ENCODE measurements around the gene CAP2.
"Not testable (repeated sequence)": the region's sequence is repeated elsewhere in the genome, so short reads cannot be mapped to it uniquely, and the experiment has no call there.

CAP2 gene

GRCh38 chr6:17506962-17507361, 113.6 kb downstream of the CAP2 start:
- no peak for DNase-seq

DNA sequence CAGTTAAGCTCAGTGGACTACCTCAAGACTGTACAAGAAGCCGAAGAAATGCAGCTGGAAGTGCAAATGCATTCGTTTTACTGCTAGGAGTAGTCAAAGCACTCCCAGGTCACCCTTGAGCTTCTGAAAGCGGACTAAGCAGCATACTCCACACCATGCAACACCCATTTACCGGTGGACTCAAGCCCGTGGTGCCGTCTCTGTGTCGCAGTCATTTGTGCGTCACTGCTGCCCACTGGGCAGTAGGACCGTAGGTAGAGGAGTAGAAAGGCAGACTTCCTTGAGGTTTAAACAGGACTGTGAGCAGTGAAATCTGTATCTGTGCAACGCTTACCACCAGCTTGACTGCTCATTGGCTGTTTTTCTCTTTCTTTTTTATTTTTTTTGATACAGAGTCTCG, 117.7 kb downstream of the CAP2 start:
- DNase-seq: no peak

DNA sequence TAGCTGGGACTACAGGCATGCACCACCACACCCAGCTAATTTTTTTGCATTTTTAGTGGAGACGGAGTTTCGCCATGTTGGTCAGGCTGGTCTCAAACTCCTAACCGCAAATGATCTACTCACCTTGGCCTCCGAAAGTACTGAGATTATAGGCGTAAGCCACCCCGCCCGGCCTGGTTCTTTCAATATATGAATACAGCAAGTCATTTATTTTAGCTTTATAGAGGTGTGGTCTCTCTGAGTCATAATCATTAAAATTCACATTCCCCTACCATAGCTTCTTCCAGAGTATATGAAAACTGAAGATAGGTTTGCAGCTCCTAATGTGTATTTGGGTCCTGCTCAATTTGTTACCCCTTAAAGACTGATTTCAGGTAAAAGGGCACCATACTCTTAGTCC, 118.2 kb downstream of the CAP2 start:
- no peak for DNase-seq

- DNase-seq: no peak
Measured at GRCh38 chr6:17519120-17519519, 125.7 kb downstream of the CAP2 start.

DNA sequence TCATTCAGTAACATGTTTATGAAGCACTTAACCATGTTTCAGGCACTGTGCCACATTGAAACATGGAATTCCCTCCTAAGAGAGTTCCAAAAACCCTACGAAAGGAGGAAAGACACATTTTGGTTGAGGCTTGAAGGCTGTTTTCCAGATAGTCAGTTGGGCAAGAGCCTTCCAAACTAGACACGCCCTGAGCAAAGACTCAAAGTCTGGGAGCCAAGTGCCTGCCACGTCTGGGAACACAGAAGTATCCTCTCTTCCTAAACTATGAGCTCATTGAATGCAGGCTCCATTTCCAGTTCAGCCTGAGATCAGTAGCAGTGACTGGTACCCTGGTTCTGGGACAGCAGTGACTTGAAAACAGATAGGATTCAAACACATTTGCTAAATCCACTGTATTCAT, 132.2 kb downstream of the CAP2 start:
- DNase-seq: no peak

DNA sequence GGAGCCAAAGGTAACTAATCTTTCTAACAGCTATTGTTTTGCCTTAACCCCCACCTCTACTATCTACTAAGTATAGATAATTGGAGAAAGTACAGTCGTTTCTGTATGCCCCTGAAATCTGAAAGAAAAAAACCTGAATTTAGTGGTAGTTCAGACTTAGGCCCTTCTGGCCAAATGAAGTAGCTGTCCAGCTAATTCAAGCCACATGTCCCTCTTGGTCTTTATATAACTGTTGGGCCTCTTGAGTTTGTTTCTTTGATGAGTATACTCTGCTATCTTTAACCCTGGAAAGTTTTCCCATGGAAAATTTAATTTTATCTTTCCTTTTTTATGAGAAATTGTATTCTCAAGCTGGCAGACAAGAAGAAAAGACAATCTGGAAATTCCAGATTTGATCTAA, 133.7 kb downstream of the CAP2 start:
- no peak for DNase-seq

DNA sequence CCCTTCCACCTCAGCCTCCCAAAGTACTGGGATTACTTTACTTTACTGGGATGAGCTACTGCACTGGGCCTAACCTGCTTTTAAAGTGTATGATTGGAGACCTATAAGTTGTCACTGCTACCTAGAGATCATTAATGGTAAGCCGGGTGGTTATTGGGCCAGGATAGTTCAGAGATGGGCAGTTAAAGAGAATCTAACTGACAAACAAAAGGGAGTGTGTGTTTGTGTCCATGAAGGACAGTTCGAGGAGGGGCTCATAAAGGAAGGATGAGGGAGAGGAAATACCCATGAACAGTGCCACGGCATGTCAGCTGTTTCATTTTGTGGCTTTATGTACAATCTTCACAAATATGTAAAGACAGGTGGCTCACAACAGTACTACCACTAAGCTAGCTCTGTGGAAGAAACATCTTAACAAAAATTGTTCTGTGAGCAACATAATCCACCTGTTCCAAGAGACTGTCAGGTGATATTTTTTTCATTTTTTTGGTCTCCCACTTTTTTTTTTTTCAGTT, 137.0 kb downstream of the CAP2 start:
- DNase-seq: no peak

GRCh38 chr6:17536586-17536985, 143.2 kb downstream of the CAP2 start:
- DNase-seq: no peak

DNA sequence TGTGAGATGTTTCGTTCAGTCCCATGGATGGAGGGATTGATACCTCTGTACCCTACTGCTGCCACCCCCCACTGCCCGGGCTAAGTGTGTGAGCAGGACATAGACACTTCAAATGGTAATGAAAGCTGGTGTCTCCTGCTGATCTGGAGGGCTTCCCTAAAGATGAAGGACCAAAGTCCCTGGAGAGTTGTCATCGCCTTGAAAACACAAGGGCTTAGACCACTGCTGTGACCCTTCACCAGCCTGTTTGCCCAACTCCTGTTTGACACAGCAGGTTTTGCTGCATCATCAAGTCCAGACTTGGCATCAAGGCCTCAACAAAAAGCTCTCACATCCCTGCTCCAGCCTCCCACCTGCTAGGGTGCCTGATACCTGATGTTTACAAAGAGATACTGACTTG, 148.8 kb downstream of the CAP2 start:
- no peak for DNase-seq

DNA sequence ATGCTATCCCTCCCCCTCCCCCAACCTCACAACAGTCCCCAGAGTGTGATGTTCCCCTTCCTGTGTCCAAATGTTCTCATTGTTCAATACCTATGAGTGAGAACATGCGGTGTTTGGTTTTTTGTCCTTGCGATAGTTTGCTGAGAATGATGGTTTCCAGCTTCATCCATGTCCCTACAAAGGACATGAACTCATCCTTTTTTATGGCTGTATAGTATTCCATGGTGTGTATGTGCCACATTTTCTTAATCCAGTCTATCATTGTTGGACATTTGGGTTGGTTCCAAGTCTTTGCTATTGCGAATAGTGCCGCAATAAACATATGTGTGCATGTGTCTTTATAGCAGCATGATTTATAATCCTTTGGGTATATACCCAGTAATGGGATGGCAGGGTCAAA, 152.3 kb downstream of the CAP2 start:
- not testable (repeated sequence) for DNase-seq

DNA sequence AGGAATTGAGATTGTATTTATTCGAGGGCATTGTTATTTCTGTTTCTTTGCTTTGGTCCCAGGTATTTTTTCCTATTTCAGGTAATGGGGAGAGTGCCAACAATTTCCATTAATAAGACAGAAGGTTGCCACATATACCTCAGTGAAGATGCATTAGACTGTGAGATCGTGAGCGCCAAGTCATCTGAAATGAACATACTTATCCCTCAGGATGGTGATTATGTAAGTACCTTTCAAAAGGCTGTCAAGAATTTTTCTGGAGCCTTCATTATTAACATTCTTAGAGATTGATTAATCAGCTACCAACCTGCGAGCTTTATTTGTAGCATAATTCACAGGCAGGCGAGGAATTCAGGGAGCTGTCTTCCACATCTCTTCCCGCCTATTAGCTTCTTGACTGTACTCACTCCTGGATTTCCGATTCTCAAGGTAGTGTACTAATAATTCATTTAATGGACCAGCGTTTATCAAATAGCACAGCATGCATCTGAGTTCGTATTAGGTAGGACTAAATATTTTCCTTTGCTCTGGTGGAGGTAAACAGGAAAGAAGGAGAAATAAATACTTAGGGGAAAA, 158.1 kb downstream of the CAP2 start:
- no peak for DNase-seq

GRCh38 chr6:17552861-17553260, 159.5 kb downstream of the CAP2 start:
- no peak for DNase-seq

DNA sequence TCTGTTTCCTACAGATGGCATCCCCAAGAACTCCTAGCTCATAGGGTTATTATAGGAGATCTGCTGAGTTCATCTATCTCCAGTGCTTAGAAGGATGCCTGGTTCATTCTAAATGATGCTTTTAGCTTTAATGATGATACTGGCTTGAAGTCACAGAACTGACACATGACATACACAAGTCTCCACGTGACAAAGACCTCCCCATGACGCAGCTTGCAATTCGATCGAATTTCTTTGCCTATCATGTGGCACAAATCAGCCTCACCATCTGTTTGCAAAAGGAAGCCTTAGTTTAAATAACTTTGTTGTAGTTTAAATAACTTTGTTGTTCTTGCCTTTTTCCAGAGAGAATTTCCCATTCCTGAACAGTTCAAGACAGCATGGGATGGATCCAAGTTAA, 162.6 kb downstream of the CAP2 start:
- DNase-seq: no peak

- no peak for DNase-seq
Measured at GRCh38 chr6:17562636-17563035, 169.2 kb downstream of the CAP2 start.

GRCh38 chr6:17565399-17565798, 172.0 kb downstream of the CAP2 start:
- DNase-seq: no peak

- no peak for DNase-seq
Measured at GRCh38 chr6:17574866-17575560, 181.6 kb downstream of the CAP2 start.

GRCh38 chr6:17577059-17577458, 183.7 kb downstream of the CAP2 start:
- DNase-seq: no peak

GRCh38 chr6:17580518-17581048, 187.2 kb downstream of the CAP2 start:
- DNase-seq: peak; percentile 45

DNA sequence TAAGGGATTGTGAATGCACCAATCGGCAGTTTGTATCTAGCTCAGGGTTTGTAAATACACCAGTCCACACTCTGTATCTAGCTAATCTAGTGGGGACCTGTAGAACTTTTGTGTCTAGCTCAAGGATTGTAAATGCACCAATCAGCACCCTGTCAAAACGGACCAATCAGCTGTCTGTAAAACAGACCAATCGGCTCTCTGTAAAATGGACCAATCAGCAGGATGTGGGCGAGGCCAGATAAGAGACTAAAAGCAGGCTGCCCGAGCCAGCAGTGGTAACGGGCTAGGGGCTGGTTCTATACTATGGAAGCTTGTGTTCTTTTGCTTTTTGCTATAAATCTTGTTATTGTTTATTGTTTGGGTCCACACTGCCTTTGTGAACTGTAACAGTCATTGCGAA, 187.9 kb downstream of the CAP2 start:
- not testable (repeated sequence) for DNase-seq

- DNase-seq: no peak
Measured at GRCh38 chr6:17583811-17584210, 190.4 kb downstream of the CAP2 start.

DNA sequence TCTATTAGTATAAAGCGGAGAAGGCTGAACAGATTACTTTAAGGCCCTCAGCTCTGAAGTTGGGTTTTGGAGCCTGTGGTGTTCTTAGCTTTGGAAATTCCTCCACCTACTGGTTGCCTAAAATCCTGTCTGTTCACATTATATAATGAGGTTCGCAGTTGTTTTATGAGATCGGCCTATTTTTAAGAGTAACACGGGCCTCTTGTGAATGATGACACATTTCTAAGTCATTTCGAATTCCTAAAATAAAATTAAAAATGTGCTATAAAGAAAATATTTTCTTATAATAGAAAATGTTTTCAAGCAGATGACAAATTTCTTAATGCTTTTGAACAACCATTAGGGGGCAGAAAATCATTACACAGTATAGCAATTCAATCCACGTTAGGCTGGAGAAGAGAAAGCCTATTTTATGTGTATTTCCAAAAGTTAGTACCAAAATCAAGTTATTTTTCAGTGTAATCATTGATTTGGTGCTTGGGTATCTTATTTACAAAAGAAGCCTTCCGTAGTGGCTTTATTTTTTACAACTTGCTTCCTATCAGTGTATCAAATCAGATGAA, 190.9 kb downstream of the CAP2 start:
- DNase-seq: no peak

DNA sequence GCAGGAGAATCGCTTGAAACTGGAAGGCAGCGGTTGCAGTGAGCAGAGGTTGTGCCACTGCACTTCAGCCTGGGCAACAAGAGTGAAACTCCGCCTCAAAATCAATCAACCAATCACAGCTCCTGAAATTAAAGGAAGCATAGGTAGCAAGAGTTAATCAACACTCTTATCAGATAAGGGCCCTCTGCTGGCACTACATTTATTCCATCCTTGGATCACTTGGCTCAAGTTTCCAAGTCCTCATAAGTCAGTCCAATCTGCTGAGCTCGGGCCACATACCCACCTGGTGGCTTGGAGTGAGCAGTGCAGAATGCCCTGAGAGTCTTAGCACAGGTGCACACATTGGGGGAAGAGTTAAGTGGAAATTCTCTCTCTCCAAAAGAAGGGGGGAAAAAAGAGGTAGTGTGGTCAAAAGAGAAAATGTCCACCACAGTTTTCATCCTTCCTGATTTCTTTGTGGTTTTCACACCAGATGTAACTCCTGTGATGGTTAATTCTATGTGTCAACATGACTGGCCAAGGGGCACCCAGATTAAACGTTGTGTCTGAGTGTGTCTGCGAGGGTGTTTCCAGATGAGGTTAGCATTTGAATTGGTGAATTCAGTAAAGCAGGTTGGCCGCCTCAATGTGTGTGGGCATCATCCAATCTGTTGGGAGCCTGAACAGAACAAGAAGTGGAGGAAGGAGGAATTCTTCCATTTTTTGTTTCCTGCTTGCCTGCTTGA, 192.5 kb downstream of the CAP2 start:
- no peak for DNase-seq

- DNase-seq: not testable (repeated sequence)
Measured at GRCh38 chr6:17586623-17587022, 193.2 kb downstream of the CAP2 start.

DNA sequence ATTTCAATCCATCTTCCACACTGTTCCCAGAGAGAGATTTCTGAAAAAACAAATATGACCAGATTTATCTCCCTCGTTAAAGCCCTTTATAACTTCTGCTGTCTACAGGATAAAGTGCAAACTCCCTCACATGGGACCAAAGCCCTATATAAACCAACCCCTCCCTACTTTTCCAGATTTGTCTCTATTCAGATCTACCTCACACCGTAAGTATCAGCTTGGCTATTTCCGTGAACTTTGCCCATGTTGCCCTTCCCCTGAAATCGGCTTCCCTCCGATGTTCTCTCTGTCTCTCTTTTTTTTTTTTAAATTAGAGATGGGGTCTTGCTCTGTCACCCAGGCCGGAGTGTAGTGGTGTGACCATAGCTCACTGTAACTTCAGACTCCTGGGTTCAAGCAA, 194.6 kb downstream of the CAP2 start:
- DNase-seq: no peak
